ENCODE results near the gene RPL15.
A peak's percentile ranks its signal among the peaks of the same experiment; 100 is the strongest.

The RPL15 gene

DNA sequence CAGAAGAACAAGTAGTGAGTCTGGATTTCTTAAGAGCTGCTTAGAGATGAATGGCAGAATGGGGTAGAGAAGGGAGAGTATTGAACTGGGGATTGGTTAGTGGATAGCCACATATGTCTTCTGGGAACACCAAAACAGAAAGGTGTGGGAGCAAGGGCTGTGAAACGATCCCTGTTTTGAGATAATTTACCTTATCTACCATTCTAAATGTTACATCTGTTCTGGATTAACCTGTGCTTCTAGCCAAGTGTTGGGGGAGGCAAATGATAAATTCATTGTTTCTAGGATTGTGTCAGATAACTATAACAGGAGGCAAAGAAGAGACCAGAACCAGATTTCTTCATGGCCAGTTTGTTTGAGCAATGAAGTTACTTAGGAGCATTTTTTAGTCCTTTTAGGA is 36.6 kb downstream of the RPL15 start:
- Histone ChIP-seq H3K27ac (ENCODE audit: low read depth, low read length) (no peak overlapping the region), H3K27me3 (ENCODE audit: control insufficient read depth in 5 of 5, insufficient read depth in 4 of 5, low read length in 5 of 5) (no peaks in the 10 kb centered on the region), H3K4me3 (ENCODE audit: low read depth in 1 of 5, low read length in 5 of 5) (no peak overlapping the region), H3K4me1 (ENCODE audit: control insufficient read depth in 5 of 5, insufficient read depth in 5 of 5, low read length in 5 of 5) (peaks cover 0 to 56% (median 51%) of the 10 kb centered on the region in 5 donors), H3K36me3 (ENCODE audit: control insufficient read depth in 5 of 5, insufficient read depth in 5 of 5, low read length in 5 of 5) (peaks cover 11 to 29% (median 17%) of the 10 kb centered on the region in 5 donors), H3K9me3 (ENCODE audit: control insufficient read depth in 5 of 5, low read length in 5 of 5) (no peaks in the 10 kb centered on the region), H3K9ac (ENCODE audit: low read length in 5 of 5) (peak overlapping the region in 1 of 5 donors; percentile 14)

DNA sequence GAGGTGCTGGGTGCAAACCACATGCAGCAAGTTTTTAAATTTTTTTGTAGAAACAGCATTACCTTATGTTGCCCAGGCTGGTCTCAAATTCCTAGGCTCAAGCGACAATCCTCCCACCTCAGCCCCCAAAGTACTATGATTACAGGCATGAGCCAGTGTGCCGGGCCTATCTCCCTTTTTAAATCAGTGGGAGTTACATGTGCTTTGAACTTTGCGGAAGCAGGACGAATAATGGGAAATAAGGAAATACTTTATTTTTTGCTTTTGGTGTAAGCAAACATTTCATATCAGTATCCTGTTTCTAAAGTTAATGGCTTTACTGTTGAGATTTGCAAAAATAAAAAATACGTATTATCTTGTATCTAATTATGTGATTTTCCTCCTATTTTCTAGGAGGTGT is 37.2 kb downstream of the RPL15 start:
- Histone ChIP-seq H3K27ac (ENCODE audit: low read depth, low read length) (no peak overlapping the region), H3K4me3 (ENCODE audit: low read depth in 1 of 5, low read length in 5 of 5) (no peak overlapping the region), H3K9ac (ENCODE audit: low read length in 5 of 5) (no peak overlapping the region), H3K27me3 (ENCODE audit: control insufficient read depth in 5 of 5, insufficient read depth in 4 of 5, low read length in 5 of 5) (no peaks in the 10 kb centered on the region), H3K4me1 (ENCODE audit: control insufficient read depth in 5 of 5, insufficient read depth in 5 of 5, low read length in 5 of 5) (peaks cover 0 to 53% (median 45%) of the 10 kb centered on the region in 5 donors), H3K36me3 (ENCODE audit: control insufficient read depth in 5 of 5, insufficient read depth in 5 of 5, low read length in 5 of 5) (peaks cover 11 to 27% (median 20%) of the 10 kb centered on the region in 5 donors), H3K9me3 (ENCODE audit: control insufficient read depth in 5 of 5, low read length in 5 of 5) (no peaks in the 10 kb centered on the region)

DNA sequence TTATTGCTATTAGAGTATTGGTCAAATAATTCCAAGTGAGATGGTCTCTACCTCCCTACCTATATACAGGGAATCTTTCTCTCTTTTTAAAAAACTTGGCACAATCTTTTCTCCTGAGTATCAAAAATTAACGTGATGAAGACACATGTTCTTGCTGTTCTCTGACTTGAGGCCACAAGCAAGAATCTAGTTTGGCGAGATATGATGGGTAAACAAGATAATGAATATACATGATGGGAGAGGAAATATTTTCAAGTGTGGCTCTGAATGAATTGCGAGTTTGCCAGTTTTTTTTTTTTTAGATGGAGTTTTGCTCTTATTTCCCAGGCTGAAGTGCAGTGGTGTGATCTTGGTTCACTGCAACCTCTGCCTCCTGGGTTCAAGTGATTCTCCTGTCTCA is 39.8 kb downstream of the RPL15 start:
- no peaks in the 10 kb centered on the region for H3K9me3 ChIP-seq (ENCODE audit: control insufficient read depth in 5 of 5, low read length in 5 of 5)
- no peak overlapping the region for H3K4me3 ChIP-seq (ENCODE audit: low read depth in 1 of 5, low read length in 5 of 5)
- H3K27me3 ChIP-seq (ENCODE audit: control insufficient read depth in 5 of 5, insufficient read depth in 4 of 5, low read length in 5 of 5), result no peaks in the 10 kb centered on the region
- H3K4me1 ChIP-seq (ENCODE audit: control insufficient read depth in 5 of 5, insufficient read depth in 5 of 5, low read length in 5 of 5), result peaks cover 0 to 32% (median 23%) of the 10 kb centered on the region in 5 donors
- H3K9ac ChIP-seq (ENCODE audit: low read length in 5 of 5), result no peak overlapping the region
- peaks cover 26 to 51% (median 40%) of the 10 kb centered on the region in 5 donors for H3K36me3 ChIP-seq (ENCODE audit: control insufficient read depth in 5 of 5, insufficient read depth in 5 of 5, low read length in 5 of 5)
- H3K27ac ChIP-seq (ENCODE audit: low read depth, low read length), result no peak overlapping the region

DNA sequence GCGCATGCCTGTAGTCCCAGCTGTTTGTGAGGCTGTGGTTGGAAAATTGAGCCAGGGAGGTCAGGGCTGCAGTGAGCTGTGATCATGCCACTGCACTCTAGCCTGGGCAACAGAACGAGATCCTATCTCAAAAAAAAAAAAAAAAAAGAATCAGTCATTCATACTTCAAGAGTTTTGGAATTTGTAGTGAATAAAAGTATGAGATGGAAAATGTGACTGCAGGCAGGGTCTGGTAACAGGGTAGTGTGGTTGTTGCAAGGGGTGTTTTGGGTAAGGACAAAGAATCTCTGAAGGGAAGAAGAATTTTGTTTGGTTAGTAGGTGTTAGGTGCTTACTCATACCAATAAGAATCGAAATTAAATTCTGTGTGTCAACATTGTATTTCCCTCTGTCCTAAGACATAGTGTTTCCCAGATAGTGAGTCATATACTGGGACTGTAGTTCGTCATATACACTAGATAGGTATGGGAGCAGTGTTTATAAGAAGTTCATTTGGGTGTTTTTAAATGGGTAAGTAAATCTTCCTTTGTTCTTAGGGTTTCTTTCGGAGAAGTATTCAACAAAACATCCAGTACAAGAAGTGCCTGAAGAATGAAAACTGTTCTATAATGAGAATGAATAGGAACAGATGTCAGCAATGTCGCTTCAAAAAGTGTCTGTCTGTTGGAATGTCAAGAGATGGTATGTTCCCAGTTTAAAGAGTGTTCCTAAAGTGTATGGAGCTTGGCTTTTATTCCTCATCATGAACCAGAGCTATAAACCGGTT is 42.4 kb downstream of the RPL15 start:
- peaks cover 0 to 7% (median 1%) of the 10 kb centered on the region in 5 donors for H3K4me1 ChIP-seq (ENCODE audit: control insufficient read depth in 5 of 5, insufficient read depth in 5 of 5, low read length in 5 of 5)
- no peak overlapping the region for H3K4me3 ChIP-seq (ENCODE audit: low read depth in 1 of 5, low read length in 5 of 5)
- H3K27ac ChIP-seq (ENCODE audit: low read depth, low read length), result peak overlapping the region; percentile 9
- H3K9me3 ChIP-seq (ENCODE audit: control insufficient read depth in 5 of 5, low read length in 5 of 5), result no peaks in the 10 kb centered on the region
- no peak overlapping the region for H3K9ac ChIP-seq (ENCODE audit: low read length in 5 of 5)
- peaks cover 39 to 69% (median 53%) of the 10 kb centered on the region in 5 donors for H3K36me3 ChIP-seq (ENCODE audit: control insufficient read depth in 5 of 5, insufficient read depth in 5 of 5, low read length in 5 of 5)
- H3K27me3 ChIP-seq (ENCODE audit: control insufficient read depth in 5 of 5, insufficient read depth in 4 of 5, low read length in 5 of 5), result no peaks in the 10 kb centered on the region

DNA sequence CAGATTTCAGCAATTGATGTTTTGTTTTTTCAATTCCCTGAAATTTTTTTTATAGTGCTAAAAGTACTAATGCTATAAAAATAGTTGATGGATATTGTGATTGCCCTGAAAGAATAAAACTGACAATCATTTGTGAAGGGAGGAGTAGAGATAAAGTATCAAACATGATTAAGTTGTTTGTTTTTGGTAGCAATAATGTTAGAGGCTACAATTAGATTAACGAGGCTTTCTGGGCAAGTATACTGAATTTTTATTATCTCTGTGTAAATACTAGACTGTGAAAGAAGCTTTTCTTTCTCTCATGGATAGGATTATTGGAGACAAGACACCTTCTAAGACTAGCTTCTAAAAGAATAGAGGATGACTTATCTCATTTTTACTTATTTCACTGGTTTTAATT is 43.7 kb downstream of the RPL15 start:
- H3K9ac ChIP-seq (ENCODE audit: low read length in 5 of 5), result no peak overlapping the region
- no peak overlapping the region for H3K4me3 ChIP-seq (ENCODE audit: low read depth in 1 of 5, low read length in 5 of 5)
- H3K36me3 ChIP-seq (ENCODE audit: control insufficient read depth in 5 of 5, insufficient read depth in 5 of 5, low read length in 5 of 5), result peaks cover 39 to 73% (median 54%) of the 10 kb centered on the region in 5 donors
- H3K9me3 ChIP-seq (ENCODE audit: control insufficient read depth in 5 of 5, low read length in 5 of 5), result no peaks in the 10 kb centered on the region
- H3K4me1 ChIP-seq (ENCODE audit: control insufficient read depth in 5 of 5, insufficient read depth in 5 of 5, low read length in 5 of 5), result no peaks in the 10 kb centered on the region
- no peaks in the 10 kb centered on the region for H3K27me3 ChIP-seq (ENCODE audit: control insufficient read depth in 5 of 5, insufficient read depth in 4 of 5, low read length in 5 of 5)
- no peak overlapping the region for H3K27ac ChIP-seq (ENCODE audit: low read depth, low read length)

DNA sequence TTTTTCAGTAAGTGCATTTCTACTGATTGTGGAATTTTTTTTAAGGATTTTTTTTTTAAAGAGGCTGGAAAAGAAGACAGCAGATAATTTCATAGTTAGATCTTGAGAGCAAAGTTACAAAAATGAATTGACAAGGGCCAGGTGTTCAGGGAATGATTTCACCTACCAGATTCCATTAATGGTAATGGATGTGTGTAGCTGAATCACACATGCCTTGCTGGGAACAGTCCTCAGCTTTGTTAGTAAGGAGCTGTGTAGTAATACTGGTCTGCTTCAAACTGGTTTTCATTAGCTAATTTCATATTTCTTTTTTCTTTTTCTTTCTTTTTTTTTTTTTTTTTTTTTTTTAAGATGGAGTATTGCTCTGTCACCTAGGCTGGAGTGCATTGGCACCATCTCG is 44.1 kb downstream of the RPL15 start:
- Histone ChIP-seq H3K27ac (ENCODE audit: low read depth, low read length) (no peak overlapping the region), H3K27me3 (ENCODE audit: control insufficient read depth in 5 of 5, insufficient read depth in 4 of 5, low read length in 5 of 5) (no peaks in the 10 kb centered on the region), H3K9me3 (ENCODE audit: control insufficient read depth in 5 of 5, low read length in 5 of 5) (no peaks in the 10 kb centered on the region), H3K36me3 (ENCODE audit: control insufficient read depth in 5 of 5, insufficient read depth in 5 of 5, low read length in 5 of 5) (peaks cover 43 to 75% (median 56%) of the 10 kb centered on the region in 5 donors), H3K4me1 (ENCODE audit: control insufficient read depth in 5 of 5, insufficient read depth in 5 of 5, low read length in 5 of 5) (no peaks in the 10 kb centered on the region), H3K4me3 (ENCODE audit: low read depth in 1 of 5, low read length in 5 of 5) (no peak overlapping the region), H3K9ac (ENCODE audit: low read length in 5 of 5) (no peak overlapping the region)

DNA sequence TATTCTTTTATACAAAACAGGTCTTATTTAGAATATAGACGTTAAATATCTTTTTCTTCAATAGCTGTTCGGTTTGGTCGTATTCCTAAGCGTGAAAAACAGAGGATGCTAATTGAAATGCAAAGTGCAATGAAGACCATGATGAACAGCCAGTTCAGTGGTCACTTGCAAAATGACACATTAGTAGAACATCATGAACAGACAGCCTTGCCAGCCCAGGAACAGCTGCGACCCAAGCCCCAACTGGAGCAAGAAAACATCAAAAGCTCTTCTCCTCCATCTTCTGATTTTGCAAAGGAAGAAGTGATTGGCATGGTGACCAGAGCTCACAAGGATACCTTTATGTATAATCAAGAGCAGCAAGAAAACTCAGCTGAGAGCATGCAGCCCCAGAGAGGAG is 45.0 kb downstream of the RPL15 start:
- H3K27me3 ChIP-seq (ENCODE audit: control insufficient read depth in 5 of 5, insufficient read depth in 4 of 5, low read length in 5 of 5), result no peaks in the 10 kb centered on the region
- no peak overlapping the region for H3K9ac ChIP-seq (ENCODE audit: low read length in 5 of 5)
- H3K4me1 ChIP-seq (ENCODE audit: control insufficient read depth in 5 of 5, insufficient read depth in 5 of 5, low read length in 5 of 5), result no peaks in the 10 kb centered on the region
- H3K27ac ChIP-seq (ENCODE audit: low read depth, low read length), result no peak overlapping the region
- peaks cover 41 to 79% (median 56%) of the 10 kb centered on the region in 5 donors for H3K36me3 ChIP-seq (ENCODE audit: control insufficient read depth in 5 of 5, insufficient read depth in 5 of 5, low read length in 5 of 5)
- H3K4me3 ChIP-seq (ENCODE audit: low read depth in 1 of 5, low read length in 5 of 5), result no peak overlapping the region
- no peaks in the 10 kb centered on the region for H3K9me3 ChIP-seq (ENCODE audit: control insufficient read depth in 5 of 5, low read length in 5 of 5)

DNA sequence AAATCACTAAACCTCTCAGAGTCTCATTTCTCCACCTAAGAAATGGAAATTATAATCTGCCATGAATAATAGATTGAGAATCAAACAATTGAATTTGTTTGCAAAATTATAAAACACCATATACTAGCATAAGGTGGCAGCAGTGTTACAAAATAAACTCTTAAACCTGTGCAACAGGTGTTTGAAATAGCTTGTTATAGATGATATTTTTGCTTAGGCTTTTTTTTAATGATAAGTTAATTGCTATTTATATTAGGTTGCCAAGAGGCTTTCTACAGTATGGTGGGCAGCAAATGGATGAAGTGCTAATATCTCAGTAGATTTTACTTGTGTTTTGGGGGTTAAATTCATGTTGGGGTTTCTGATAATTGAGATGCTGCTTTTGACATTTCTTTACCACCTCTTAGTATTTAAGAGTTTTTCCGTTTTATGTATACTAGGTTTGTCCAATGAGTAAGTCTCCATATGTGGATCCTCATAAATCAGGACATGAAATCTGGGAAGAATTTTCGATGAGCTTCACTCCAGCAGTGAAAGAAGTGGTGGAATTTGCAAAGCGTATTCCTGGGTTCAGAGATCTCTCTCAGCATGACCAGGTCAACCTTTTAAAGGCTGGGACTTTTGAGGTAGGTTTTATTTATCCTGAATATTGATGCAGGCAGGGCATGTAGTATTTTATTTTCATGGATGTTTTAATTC is 47.8 kb downstream of the RPL15 start:
- H3K27me3 ChIP-seq (ENCODE audit: control insufficient read depth in 5 of 5, insufficient read depth in 4 of 5, low read length in 5 of 5), result no peaks in the 10 kb centered on the region
- no peaks in the 10 kb centered on the region for H3K9me3 ChIP-seq (ENCODE audit: control insufficient read depth in 5 of 5, low read length in 5 of 5)
- no peak overlapping the region for H3K9ac ChIP-seq (ENCODE audit: low read length in 5 of 5)
- no peak overlapping the region for H3K4me3 ChIP-seq (ENCODE audit: low read depth in 1 of 5, low read length in 5 of 5)
- H3K36me3 ChIP-seq (ENCODE audit: control insufficient read depth in 5 of 5, insufficient read depth in 5 of 5, low read length in 5 of 5), result peaks cover 44 to 82% (median 62%) of the 10 kb centered on the region in 5 donors
- no peaks in the 10 kb centered on the region for H3K4me1 ChIP-seq (ENCODE audit: control insufficient read depth in 5 of 5, insufficient read depth in 5 of 5, low read length in 5 of 5)
- no peak overlapping the region for H3K27ac ChIP-seq (ENCODE audit: low read depth, low read length)

DNA sequence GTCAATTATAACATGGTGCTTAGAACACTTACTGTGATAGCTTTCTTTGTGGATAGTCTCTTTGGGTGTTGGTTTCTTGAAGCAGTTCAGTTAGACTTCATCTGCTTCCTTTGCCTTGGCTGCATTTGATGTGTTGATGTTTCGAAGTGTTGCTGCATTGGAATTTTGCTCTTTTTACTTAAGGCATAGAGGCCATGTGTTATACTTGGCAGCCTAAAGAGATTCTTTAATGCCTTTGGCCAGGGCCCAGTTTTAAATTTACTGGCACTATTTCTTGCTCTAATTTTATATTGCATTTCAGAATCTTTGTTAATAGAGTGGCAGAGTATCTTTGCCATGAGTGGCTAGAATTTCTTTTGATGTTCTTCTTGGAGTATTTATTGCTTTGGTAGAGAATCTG is 49.4 kb downstream of the RPL15 start:
- no peak overlapping the region for H3K4me3 ChIP-seq (ENCODE audit: low read depth in 1 of 5, low read length in 5 of 5)
- H3K9ac ChIP-seq (ENCODE audit: low read length in 5 of 5), result peak overlapping the region in 2 of 5 donors; percentile 13 to 27
- no peaks in the 10 kb centered on the region for H3K9me3 ChIP-seq (ENCODE audit: control insufficient read depth in 5 of 5, low read length in 5 of 5)
- no peaks in the 10 kb centered on the region for H3K4me1 ChIP-seq (ENCODE audit: control insufficient read depth in 5 of 5, insufficient read depth in 5 of 5, low read length in 5 of 5)
- peaks cover 47 to 74% (median 50%) of the 10 kb centered on the region in 5 donors for H3K36me3 ChIP-seq (ENCODE audit: control insufficient read depth in 5 of 5, insufficient read depth in 5 of 5, low read length in 5 of 5)
- no peak overlapping the region for H3K27ac ChIP-seq (ENCODE audit: low read depth, low read length)
- H3K27me3 ChIP-seq (ENCODE audit: control insufficient read depth in 5 of 5, insufficient read depth in 4 of 5, low read length in 5 of 5), result no peaks in the 10 kb centered on the region

DNA sequence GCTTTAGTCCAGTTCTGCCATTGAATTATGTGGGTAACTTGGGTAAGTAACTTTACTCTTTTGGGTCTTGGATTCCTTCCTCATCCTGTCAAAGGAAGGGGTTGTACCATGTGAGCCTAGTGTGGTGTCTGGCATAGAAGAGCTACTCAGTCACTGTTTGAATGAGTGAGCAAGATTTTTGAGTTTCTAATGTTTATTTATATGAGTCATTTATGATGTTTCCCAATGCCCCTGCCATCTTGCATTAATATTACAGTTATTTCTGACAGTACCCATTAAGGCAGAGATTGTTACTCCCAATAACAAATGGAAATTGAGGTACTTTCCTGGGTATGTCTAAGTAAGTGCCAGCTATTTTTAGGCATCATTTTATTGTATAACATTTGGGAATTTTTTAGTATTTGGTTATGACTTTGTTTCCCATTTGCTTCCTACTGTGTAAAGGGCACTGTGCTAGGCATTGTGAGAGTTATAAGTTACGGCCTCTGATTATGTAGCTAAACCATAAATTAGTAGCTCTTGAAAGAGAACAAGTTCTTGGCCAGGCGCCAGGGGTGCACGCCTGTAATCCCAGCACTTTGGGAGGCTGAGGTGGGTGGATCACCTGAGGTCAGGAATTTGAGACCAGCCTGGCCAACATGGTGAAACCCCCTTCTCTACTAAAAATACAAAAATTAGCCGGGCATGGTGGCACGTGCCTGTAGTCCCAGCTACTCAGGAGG is 51.7 kb downstream of the RPL15 start:
- Histone ChIP-seq H3K9ac (ENCODE audit: low read length in 5 of 5) (no peak overlapping the region), H3K9me3 (ENCODE audit: control insufficient read depth in 5 of 5, low read length in 5 of 5) (no peaks in the 10 kb centered on the region), H3K27ac (ENCODE audit: low read depth, low read length) (no peak overlapping the region), H3K27me3 (ENCODE audit: control insufficient read depth in 5 of 5, insufficient read depth in 4 of 5, low read length in 5 of 5) (no peaks in the 10 kb centered on the region), H3K36me3 (ENCODE audit: control insufficient read depth in 5 of 5, insufficient read depth in 5 of 5, low read length in 5 of 5) (peaks cover 49 to 66% (median 53%) of the 10 kb centered on the region in 5 donors), H3K4me1 (ENCODE audit: control insufficient read depth in 5 of 5, insufficient read depth in 5 of 5, low read length in 5 of 5) (no peaks in the 10 kb centered on the region), H3K4me3 (ENCODE audit: low read depth in 1 of 5, low read length in 5 of 5) (no peak overlapping the region)

All from subcutaneous abdominal adipose tissue (tissue), 5 donors.